ENCODE data around the gene RASGRF2. TPM values are rescaled to one million over a fixed set of nuclear protein-coding genes. Genes with fewer than 3 reads are reported as not detected.
"Not testable (repeated sequence)": the region's sequence is repeated elsewhere in the genome, so short reads cannot be mapped to it uniquely, and the experiment has no call there.

Gene RASGRF2
- total RNA-seq, 4 donors from 2014 or later: 2.0 to 3.6 (median 2.8) TPM

DNA sequence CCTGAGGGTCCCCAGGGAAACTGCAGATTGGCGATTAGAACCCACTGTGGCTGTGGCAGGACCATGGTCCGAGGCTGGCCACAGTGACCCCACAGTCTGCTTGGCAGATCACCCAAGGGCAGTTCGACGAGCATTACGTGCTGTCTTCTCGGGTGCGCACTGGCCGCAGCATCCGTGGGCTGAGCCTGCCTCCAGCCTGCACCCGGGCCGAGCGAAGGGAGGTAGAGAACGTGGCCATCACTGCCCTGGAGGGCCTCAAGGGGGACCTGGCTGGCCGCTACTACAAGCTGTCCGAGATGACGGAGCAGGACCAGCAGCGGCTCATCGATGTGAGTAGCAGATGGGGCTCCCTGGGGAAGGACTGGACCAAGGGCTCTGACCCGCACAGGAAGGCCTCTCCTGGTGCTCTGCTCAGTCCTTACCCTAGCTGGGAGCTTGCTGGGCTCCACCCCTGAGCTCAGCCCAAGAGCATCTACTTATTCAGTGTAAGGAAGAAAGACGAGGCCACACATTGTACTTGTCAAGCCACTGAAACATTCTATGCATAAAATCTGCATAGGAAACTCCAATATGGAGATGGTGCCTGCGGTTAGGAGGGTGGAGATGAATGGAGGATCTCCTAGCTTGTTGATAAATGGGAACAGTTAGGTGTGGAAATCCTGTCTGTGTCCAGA is 294.9 kb downstream of the RASGRF2 start:
- TF ChIP-seq EP300 (IDR thresholded peaks at IDR 0.05; ENCODE audit: low read depth) (no peak), CTCF (IDR thresholded peaks at IDR 0.05) (no peak), POLR2A (IDR thresholded peaks at IDR 0.05) (no peak), POLR2AphosphoS5 (IDR thresholded peaks at IDR 0.05) (no peak)
- H3K27me3 ChIP-seq: no peaks in the 10 kb centered on the region
- H3K4me3 ChIP-seq: no peak overlapping the region
- no peaks in the 10 kb centered on the region for H3K9me3 ChIP-seq
- in situ Hi-C loops (cut with MboI; ENCODE audit: low pct_ligation_motif_present in 1 of 4, low pct_unique_long_range_greater_than_20kb in 1 of 4, low sequenced_read_pairs in 3 of 4): no loop called here
- intact Hi-C loops (cut with DNase I; ENCODE audit: low total_unique reads): no loop called here
- no peaks in the 10 kb centered on the region for H3K36me3 ChIP-seq
- H3K4me1 ChIP-seq: no peaks in the 10 kb centered on the region
- 98 to 100% methylated on average over 1 to 20 of the region's 21 CpGs for WGBS, 2 donors (ENCODE audit: low coverage in 1 of 2)
- no peak for DNase-seq
- H3K27ac ChIP-seq: no peak overlapping the region

- H3K27ac ChIP-seq: no peak overlapping the region
- DNase-seq: no peak
- H3K4me3 ChIP-seq: no peak overlapping the region
- no peaks in the 10 kb centered on the region for H3K27me3 ChIP-seq
- H3K4me1 ChIP-seq: no peaks in the 10 kb centered on the region
- in situ Hi-C loops (cut with MboI; ENCODE audit: low pct_ligation_motif_present in 1 of 4, low pct_unique_long_range_greater_than_20kb in 1 of 4, low sequenced_read_pairs in 3 of 4): no loop called here
- intact Hi-C loops (cut with DNase I; ENCODE audit: low total_unique reads): no loop called here
- H3K9me3 ChIP-seq: peaks cover 0 to 5% of the 10 kb centered on the region in 2 donors
- WGBS, 2 donors (ENCODE audit: low coverage in 1 of 2): 67 to 100% methylated on average over 1 of the region's 1 CpG
- H3K36me3 ChIP-seq: no peaks in the 10 kb centered on the region
- TF ChIP-seq CTCF (IDR thresholded peaks at IDR 0.05): no peak
- TF ChIP-seq EP300 (IDR thresholded peaks at IDR 0.05; ENCODE audit: low read depth): no peak
- TF ChIP-seq POLR2AphosphoS5 (IDR thresholded peaks at IDR 0.05): no peak
- TF ChIP-seq POLR2A (IDR thresholded peaks at IDR 0.05): no peak
Measured at GRCh38 chr5:81256766-81257165, 296.6 kb downstream of the RASGRF2 start.

GRCh38 chr5:81262796-81263195 is 302.6 kb downstream of the RASGRF2 start:
- H3K36me3 ChIP-seq; H3K4me1 ChIP-seq; H3K27me3 ChIP-seq; intact Hi-C loops (cut with DNase I; ENCODE audit: low total_unique reads); H3K4me3 ChIP-seq; in situ Hi-C loops (cut with MboI; ENCODE audit: low pct_ligation_motif_present in 1 of 4, low pct_unique_long_range_greater_than_20kb in 1 of 4, low sequenced_read_pairs in 3 of 4); DNase-seq; H3K9me3 ChIP-seq; H3K27ac ChIP-seq: not testable (repeated sequence)
- 67 to 83% methylated on average over 1 of the region's 1 CpG for WGBS, 2 donors (ENCODE audit: low coverage in 1 of 2)

DNA sequence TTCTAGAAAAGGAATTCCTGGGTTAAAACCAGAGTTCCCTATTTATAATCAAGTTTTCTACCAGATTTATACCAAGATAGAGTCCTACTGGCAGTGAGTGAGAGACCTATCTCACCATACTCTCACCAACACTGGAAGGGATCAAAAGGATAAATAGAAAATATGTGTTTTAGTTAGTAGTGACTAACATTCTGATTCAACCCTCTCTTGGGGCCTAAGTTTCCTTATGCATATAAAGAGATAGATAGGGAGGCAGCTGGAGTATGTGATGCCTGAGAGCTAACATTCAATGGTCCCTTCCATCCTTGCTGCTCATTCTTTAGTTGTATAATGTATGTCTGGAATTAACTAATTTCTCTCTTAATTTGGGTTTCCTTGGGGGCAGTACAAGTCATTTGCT is 304.9 kb downstream of the RASGRF2 start:
- in situ Hi-C loops (cut with MboI; ENCODE audit: low pct_ligation_motif_present in 1 of 4, low pct_unique_long_range_greater_than_20kb in 1 of 4, low sequenced_read_pairs in 3 of 4): no loop called here
- intact Hi-C loops (cut with DNase I; ENCODE audit: low total_unique reads): no loop called here

More for the DNA sequence above, 304.9 kb downstream of the RASGRF2 start:
- no peaks in the 10 kb centered on the region for H3K27me3 ChIP-seq
- H3K27ac ChIP-seq: no peak overlapping the region
- TF ChIP-seq EP300 (IDR thresholded peaks at IDR 0.05; ENCODE audit: low read depth) (no peak), CTCF (IDR thresholded peaks at IDR 0.05) (no peak), POLR2A (IDR thresholded peaks at IDR 0.05) (no peak), POLR2AphosphoS5 (IDR thresholded peaks at IDR 0.05) (no peak)
- no peak for DNase-seq
- no peaks in the 10 kb centered on the region for H3K36me3 ChIP-seq
- no peak overlapping the region for H3K4me3 ChIP-seq
- H3K4me1 ChIP-seq: peaks cover 0 to 8% (median 0%) of the 10 kb centered on the region in 4 donors
- peaks cover 0 to 5% of the 10 kb centered on the region in 2 donors for H3K9me3 ChIP-seq

All from transverse colon (tissue), 4 donors.